Body of pancreas (tissue), 4 donors: ENCODE data around the gene GPR35.

Experiments used
- POLR2A ChIP-seq, 3 donors: fragments of 450-650 bp; IDR thresholded peaks; one replicate each; pipeline ENCODE4 v1.6.1; 2016; ENCODE audit warnings: antibody characterized with exemption in 3 of 3, mild to moderate bottlenecking in 2 of 3
- TF ChIP-seq, protein P1 (sequence below), 7 experiments: fragments of 450-650 bp in 4 of 7; fragments of 200-600 bp in 3 of 7; sonication (generic) in 3 of 7; IDR thresholded peaks; one replicate each; pipeline ENCODE4 v1.5.1; 2016 to 2019; ENCODE audit warnings: antibody characterized with exemption in 7 of 7

DNA sequence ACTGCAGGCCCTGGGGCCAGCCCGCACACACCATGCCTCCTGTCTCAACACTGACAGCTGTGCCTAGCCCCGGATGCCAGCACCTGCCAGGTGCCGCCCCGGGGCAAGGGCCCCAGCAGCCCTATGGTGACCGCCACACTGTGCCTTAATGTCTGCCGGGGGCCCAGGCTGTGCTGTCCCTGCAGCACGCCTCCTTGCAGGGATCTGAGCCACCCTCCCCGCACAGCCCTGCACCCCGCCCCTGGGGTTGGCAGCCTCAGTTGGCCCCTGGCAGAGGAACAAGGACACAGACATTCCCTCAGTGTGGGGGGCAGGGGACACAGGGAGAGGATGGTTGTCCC is 47.2 kb upstream of the GPR35 start:
- TF ChIP-seq, protein P1, sequence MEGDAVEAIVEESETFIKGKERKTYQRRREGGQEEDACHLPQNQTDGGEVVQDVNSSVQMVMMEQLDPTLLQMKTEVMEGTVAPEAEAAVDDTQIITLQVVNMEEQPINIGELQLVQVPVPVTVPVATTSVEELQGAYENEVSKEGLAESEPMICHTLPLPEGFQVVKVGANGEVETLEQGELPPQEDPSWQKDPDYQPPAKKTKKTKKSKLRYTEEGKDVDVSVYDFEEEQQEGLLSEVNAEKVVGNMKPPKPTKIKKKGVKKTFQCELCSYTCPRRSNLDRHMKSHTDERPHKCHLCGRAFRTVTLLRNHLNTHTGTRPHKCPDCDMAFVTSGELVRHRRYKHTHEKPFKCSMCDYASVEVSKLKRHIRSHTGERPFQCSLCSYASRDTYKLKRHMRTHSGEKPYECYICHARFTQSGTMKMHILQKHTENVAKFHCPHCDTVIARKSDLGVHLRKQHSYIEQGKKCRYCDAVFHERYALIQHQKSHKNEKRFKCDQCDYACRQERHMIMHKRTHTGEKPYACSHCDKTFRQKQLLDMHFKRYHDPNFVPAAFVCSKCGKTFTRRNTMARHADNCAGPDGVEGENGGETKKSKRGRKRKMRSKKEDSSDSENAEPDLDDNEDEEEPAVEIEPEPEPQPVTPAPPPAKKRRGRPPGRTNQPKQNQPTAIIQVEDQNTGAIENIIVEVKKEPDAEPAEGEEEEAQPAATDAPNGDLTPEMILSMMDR (IDR thresholded peaks at IDR 0.05) = no peak
- no peak for TF ChIP-seq POLR2A (IDR thresholded peaks at IDR 0.05)
